K562 (cell line): ENCODE measurements around the gene MVD. TPM values are rescaled to one million over a fixed set of nuclear protein-coding genes. Genes with fewer than 3 reads are reported as not detected.

Source experiments
- ATAC-seq: fragments of 200-7000 bp; cut with Tn5 transposase; 3 replicates; pipeline ENCODE4 v1.9.1; 2020; ENCODE audit warnings: moderate library complexity
- BruUV-seq: library from RNA; stranded (reverse); fragments of 400-500 nt; replicated peaks from 2 replicates; lab custom pipeline; 2021; lab: Mats Ljungman, UMichigan
- CTCF ChIA-PET: fragments of 300-600 bp; formaldehyde crosslinking; extraction: SDS; loops from one replicate; lab custom pipeline; 2021; ENCODE audit warnings: low intra/inter-chr PET ratio; lab: Yijun Ruan, JAX
- POLR2A ChIA-PET: fragments of 300-600, 350-650 bp; sonication (Branson Sonifier 250); formaldehyde crosslinking; extraction: SDS; loops from one replicate; lab custom pipeline; 2021; ENCODE audit warnings: antibody characterized with exemption, inconsistent platforms; lab: Yijun Ruan, JAX
- DNase-seq, 4 experiments: peaks; one replicate each; pipeline versions ENCODE4 v3.0.0 to v3.0.0-alpha.2; 2011 to 2018; ENCODE audit warnings: low spot score in 3 of 4, mixed read lengths in 3 of 4; ENCODE audit errors: extremely low read depth in 1 of 4
- FAIRE-seq: peaks from 2 replicates; lab custom pipeline; 2011; peaks lifted over from hg19 to GRCh38; lab: Jason Lieb, UNC
- H2AFZ ChIP-seq: 2 replicates; pipeline ENCODE4 v1.6.0; 2011; ENCODE audit warnings: low read depth, low read length, control low read depth, inconsistent platforms
- H3K27ac ChIP-seq: fragments of 200-600 bp; 3 replicates; pipeline ENCODE4 v1.8.0; 2011; ENCODE audit warnings: low read depth, mild to moderate bottlenecking, control low read depth, inconsistent platforms, low read length, moderate library complexity, mixed read lengths; ENCODE audit errors: extremely low read depth
- H3K27me3 ChIP-seq, 2 experiments: fragments of 300-600 bp in 1 of 2; 2 replicates in 1 of 2; 3 replicates in 1 of 2; pipeline versions ENCODE4 v1.6.0 to v1.8.0; 2011; ENCODE audit warnings: inconsistent platforms in 2 of 2, low read length in 2 of 2, mild to moderate bottlenecking in 1 of 2, mixed read lengths in 1 of 2, moderate library complexity in 1 of 2; ENCODE audit not compliant: control insufficient read depth in 2 of 2, insufficient read depth in 2 of 2
- H3K36me3 ChIP-seq: fragments of 300-600 bp; 3 replicates; pipeline ENCODE4 v1.8.0; 2011; ENCODE audit warnings: mild to moderate bottlenecking, low read length, inconsistent platforms; ENCODE audit not compliant: control insufficient read depth, insufficient read depth
- H3K4me1 ChIP-seq, 2 experiments: fragments of 200-600 bp in 1 of 2; replicated peaks in 1 of 2; 2 replicates in 1 of 2; 3 replicates in 1 of 2; pipeline versions ENCODE4 v1.5.1 to v1.8.0; 2011; ENCODE audit warnings: inconsistent platforms in 2 of 2, low read length in 2 of 2, mild to moderate bottlenecking in 1 of 2, mixed read lengths in 1 of 2, moderate library complexity in 1 of 2; ENCODE audit not compliant: control insufficient read depth in 2 of 2, insufficient read depth in 2 of 2
- H3K4me2 ChIP-seq: 2 replicates; pipeline ENCODE4 v1.6.1; 2011; ENCODE audit warnings: low read length, control low read depth, inconsistent platforms, mixed read lengths; ENCODE audit not compliant: insufficient read depth
- H3K4me3 ChIP-seq: fragments of 200-600 bp; sonication (generic), shearing (Covaris generic); 2 replicates; pipeline ENCODE4 v1.5.1; 2016; ENCODE audit warnings: control low read depth, inconsistent platforms
- H3K79me2 ChIP-seq: fragments of 200-600 bp; 3 replicates; pipeline ENCODE4 v1.8.0; 2011; ENCODE audit warnings: low read length, inconsistent platforms; ENCODE audit not compliant: control insufficient read depth, insufficient read depth
- H3K9ac ChIP-seq, 2 experiments: 2 replicates each; pipeline versions ENCODE4 v1.6.0 to v1.6.1; 2011; ENCODE audit warnings: low read depth in 2 of 2, low read length in 2 of 2, control low read depth in 1 of 2, inconsistent platforms in 1 of 2, mild to moderate bottlenecking in 1 of 2, mixed read lengths in 1 of 2; ENCODE audit not compliant: insufficient read depth in 1 of 2
- H3K9me1 ChIP-seq: one replicate; pipeline ENCODE4 v1.6.0; 2011; ENCODE audit warnings: inconsistent platforms, mild to moderate bottlenecking, low read length, moderate library complexity; ENCODE audit not compliant: control insufficient read depth, insufficient read depth
- H3K9me3 ChIP-seq: replicated peaks from 2 replicates; pipeline ENCODE4 v1.5.1; 2011; ENCODE audit warnings: low read depth, low read length, inconsistent platforms; ENCODE audit not compliant: control insufficient read depth, insufficient read depth
- H4K20me1 ChIP-seq: replicated peaks from 2 replicates; pipeline ENCODE4 v1.6.1; 2011; ENCODE audit warnings: low read length, inconsistent platforms, mixed read lengths; ENCODE audit not compliant: control insufficient read depth, insufficient read depth
- BRD9 ChIP-seq: fragments of 450-650 bp; IDR thresholded peaks from 2 replicates; pipeline ENCODE4 v1.6.1; 2018; ENCODE audit warnings: low read depth; ENCODE audit not compliant: partially characterized antibody
- HMG20A ChIP-seq: fragments of 450-650 bp; formaldehyde crosslinking; conservative IDR thresholded peaks from 2 replicates; pipeline ENCODE4 v1.4.0; 2020; ENCODE audit warnings: mild to moderate bottlenecking, mixed read lengths
- MYNN ChIP-seq, 2 experiments: sonication (generic); formaldehyde crosslinking in 1 of 2; IDR thresholded peaks; 2 replicates each; pipeline versions ENCODE4 v1.5.0 to v1.6.1; 2016 to 2020; ENCODE audit warnings: antibody characterized with exemption in 1 of 2, missing genetic modification reagents in 1 of 2
- NCOR1 ChIP-seq: fragments of 450-650 bp; IDR thresholded peaks from 2 replicates; pipeline ENCODE4 v1.6.1; 2016; ENCODE audit warnings: mild to moderate bottlenecking, moderate library complexity
- POLR2G ChIP-seq: fragments of 200-400 bp; formaldehyde crosslinking; IDR thresholded peaks from 2 replicates; pipeline ENCODE4 v1.6.1; 2017; ENCODE audit warnings: low read depth, mild to moderate bottlenecking, antibody characterized with exemption, low read length, moderate library complexity
- RFX5 ChIP-seq: IDR thresholded peaks from 2 replicates; pipeline ENCODE4 v1.6.1; 2011; ENCODE audit warnings: low read depth, mild to moderate bottlenecking, improper control_type of control experiment, low read length
- SRSF9 ChIP-seq: fragments of 200-400 bp; formaldehyde crosslinking; IDR thresholded peaks from 2 replicates; pipeline ENCODE4 v1.6.1; 2017; ENCODE audit warnings: low read depth, low read length, borderline replicate concordance
- ZKSCAN1 ChIP-seq: fragments of 150-350 bp; IDR thresholded peaks from 2 replicates; pipeline ENCODE4 v1.6.1; 2016; ENCODE audit warnings: low read depth, low read length
- WGBS: fragments of 100-300 bp; shearing (Covaris generic); methylation state at CpG from one replicate; pipeline ENCODE4 v1.1.6; 2016; ENCODE audit warnings: low coverage, mixed read lengths; ENCODE audit not compliant: insufficient coverage; ENCODE audit errors: missing lambda C conversion rate; 5-methylcytosine and 5-hydroxymethylcytosine counted together
- in situ Hi-C: fragments of 300-500 bp; cut with MboI; formaldehyde crosslinking; loops from 4 replicates; pipeline ENCODE4 v1.15.0; 2018; ENCODE audit warnings: inconsistent platforms, mixed read lengths
- intact Hi-C: fragments of 100-400 bp; cut with micrococcal nuclease; formaldehyde crosslinking; loops from 2 replicates; pipeline ENCODE4 v1.14.2; 2022
- polyA plus RNA-seq, 8 experiments: library from polyadenylated mRNA; depleted of rRNA in 4 of 8; stranded (reverse) in 5 of 8; unstranded in 3 of 8; fragments of >200 nt; fragmentation: Nextera tagmentation in 2 of 8; fragmentation: Illumina TruSeq in 1 of 8; extraction: Ambion mirVana in 2 of 8; extraction: Trizol in 1 of 8; gene quantifications; 2 replicates each; pipeline versions ENCODE4 v1.2.1 to v1.2.3, GENCODE V29; 2011 to 2014; ENCODE audit warnings: inconsistent platforms in 1 of 8, missing spikeins in 1 of 8
- total RNA-seq, 7 experiments: library from RNA; depleted of rRNA in 6 of 7; stranded (reverse); fragments of >200 nt in 6 of 7; fragmentation: Illumina TruSeq in 2 of 7; extraction: Trizol in 2 of 7; gene quantifications; 2 replicates each; pipeline versions ENCODE4 v1.2.1 to v1.2.3, GENCODE V29; 2011 to 2021; ENCODE audit warnings: low replicate concordance in 1 of 7

The MVD gene
- total and polyA plus RNA-seq, 9 of the 15 experiments (the other 6 are each of a cell fraction or from before 2014, with no cell fraction given), result 12.2 to 141 (median 45.3) TPM

- Histone ChIP-seq H3K79me2 (peaks cover 42% of the 10 kb centered on the region), H4K20me1 (peaks cover 9% of the 10 kb centered on the region; the same call in 1 of the 2 replicates), H3K4me2 (no peak overlapping the region), H3K27me3 (no peaks in the 10 kb centered on the region), H3K4me3 (no peak overlapping the region), H3K36me3 (peaks cover 80% of the 10 kb centered on the region; the same call in 2 of the 3 replicates), H2AFZ (no peak overlapping the region), H3K9me3 (no peaks in the 10 kb centered on the region), H3K9ac (peak overlapping the region in 1 of 2 experiments; percentile 61; a peak in 1 of 4 replicates), H3K27ac (no peak overlapping the region), H3K4me1 (peaks cover 11 to 92% of the 10 kb centered on the region in 2 experiments; a peak in 4 of 5 replicates), H3K9me1 (no peaks in the 10 kb centered on the region)
- intact Hi-C loops, result no loop called here
- in situ Hi-C loops, result no loop called here
- no peak for ATAC-seq
- POLR2A ChIA-PET, result interaction anchor here (0.6 to 0.7 kb wide), 3 partner anchors 9 to 216 kb away, joined by 3 to 5 read pairs (median 4); partner anchors contain the start of gene MVD
- no peak for FAIRE-seq
- DNase-seq, result no peak
- CTCF ChIA-PET, result no interaction called here
- WGBS, result 81% methylated on average over 32 of the region's 32 CpGs
- no TSS peak for BruUV-seq
- 0 out of 2 replicates have a peak, but pooled peaks have one; percentile 11 for TF ChIP-seq POLR2G
- TF ChIP-seq ZKSCAN1, result no peak
- no peak for TF ChIP-seq SRSF9
- TF ChIP-seq RFX5, result no peak
- TF ChIP-seq HMG20A (CRISPR knock-in tag), result no peak
- no peak for TF ChIP-seq MYNN (IDR thresholded peaks at IDR 0.05)
- no peak for TF ChIP-seq MYNN (CRISPR knock-in tag; IDR thresholded peaks at IDR 0.05)
- TF ChIP-seq BRD9, result no peak
- no peak for TF ChIP-seq NCOR1
Observed at GRCh38 chr16:88653596-88654362, 9.1 kb downstream of the MVD start.
